HG02610 (cell line): ENCODE data around the gene CLCN5.

Experiments used
- ATAC-seq: cut with Tn5 transposase; IDR thresholded peaks from one replicate; pipeline ENCODE4 v1.9.1; 2021; ENCODE audit warnings: mild to moderate bottlenecking, moderate library complexity; ENCODE audit not compliant: unreplicated experiment

CLCN5 gene

GRCh38 chrX:49922291-49923241 is at the start of gene CLCN5:
Gene CLCN5, plus strand, starts transcription at chrX:49922596. Its CDS starts 2,703 bp downstream, at chrX:49925299.
- peak; percentile 95 for ATAC-seq

- no peak for ATAC-seq
Observed at GRCh38 chrX:49876750-49877149, 45.6 kb upstream of the CLCN5 start.

DNA sequence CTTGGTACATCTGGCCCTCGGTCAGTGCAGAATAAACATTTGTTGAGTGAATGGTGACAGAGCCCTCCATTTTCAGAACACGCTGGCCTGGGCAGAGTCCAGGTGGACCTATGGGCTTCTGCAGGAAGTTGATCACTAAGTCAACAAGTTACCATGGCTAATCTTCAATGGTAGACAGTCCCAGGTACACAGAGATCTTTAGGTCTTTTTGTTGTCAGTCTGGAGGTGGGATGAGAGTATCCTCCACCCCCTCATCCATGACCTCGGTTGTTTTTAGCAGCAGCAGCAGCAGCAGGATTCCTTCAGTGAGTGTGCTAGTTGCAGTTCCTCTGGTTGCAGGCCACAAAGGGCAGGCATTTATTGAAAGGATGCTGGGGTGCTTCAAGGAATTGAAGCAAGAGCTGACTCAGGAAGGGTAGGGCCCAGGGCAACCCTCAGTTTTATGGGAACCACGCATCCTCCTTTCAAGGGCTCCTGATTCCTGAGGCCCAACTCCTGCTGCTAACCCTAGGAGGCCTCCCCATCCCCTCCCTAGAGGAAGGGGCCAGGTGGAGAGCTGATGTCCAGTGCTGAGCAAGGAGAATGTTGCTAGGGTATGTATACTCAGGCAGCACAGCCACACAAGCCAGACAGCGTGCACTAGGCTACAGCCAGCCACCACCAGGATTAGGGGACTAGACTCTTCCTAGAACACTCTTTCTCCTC is 44.8 kb upstream of the CLCN5 start:
- no peak for ATAC-seq

GRCh38 chrX:49878128-49878833 is 44.1 kb upstream of the CLCN5 start:
- no peak for ATAC-seq

GRCh38 chrX:49878834-49879655 is 43.4 kb upstream of the CLCN5 start, which contains the start of gene USP27X:
Gene USP27X, plus strand, starts transcription at chrX:49879484. Its CDS starts 824 bp downstream, at chrX:49880308.
- ATAC-seq: peak; percentile 96

GRCh38 chrX:49879656-49880277 is 42.6 kb upstream of the CLCN5 start:
- peak; percentile 2 for ATAC-seq

DNA sequence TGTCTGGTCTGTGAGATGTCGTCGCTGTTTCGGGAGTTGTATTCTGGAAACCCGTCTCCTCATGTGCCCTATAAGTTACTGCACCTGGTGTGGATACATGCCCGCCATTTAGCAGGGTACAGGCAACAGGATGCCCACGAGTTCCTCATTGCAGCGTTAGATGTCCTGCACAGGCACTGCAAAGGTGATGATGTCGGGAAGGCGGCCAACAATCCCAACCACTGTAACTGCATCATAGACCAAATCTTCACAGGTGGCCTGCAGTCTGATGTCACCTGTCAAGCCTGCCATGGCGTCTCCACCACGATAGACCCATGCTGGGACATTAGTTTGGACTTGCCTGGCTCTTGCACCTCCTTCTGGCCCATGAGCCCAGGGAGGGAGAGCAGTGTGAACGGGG is 41.7 kb upstream of the CLCN5 start:
- no peak for ATAC-seq

DNA sequence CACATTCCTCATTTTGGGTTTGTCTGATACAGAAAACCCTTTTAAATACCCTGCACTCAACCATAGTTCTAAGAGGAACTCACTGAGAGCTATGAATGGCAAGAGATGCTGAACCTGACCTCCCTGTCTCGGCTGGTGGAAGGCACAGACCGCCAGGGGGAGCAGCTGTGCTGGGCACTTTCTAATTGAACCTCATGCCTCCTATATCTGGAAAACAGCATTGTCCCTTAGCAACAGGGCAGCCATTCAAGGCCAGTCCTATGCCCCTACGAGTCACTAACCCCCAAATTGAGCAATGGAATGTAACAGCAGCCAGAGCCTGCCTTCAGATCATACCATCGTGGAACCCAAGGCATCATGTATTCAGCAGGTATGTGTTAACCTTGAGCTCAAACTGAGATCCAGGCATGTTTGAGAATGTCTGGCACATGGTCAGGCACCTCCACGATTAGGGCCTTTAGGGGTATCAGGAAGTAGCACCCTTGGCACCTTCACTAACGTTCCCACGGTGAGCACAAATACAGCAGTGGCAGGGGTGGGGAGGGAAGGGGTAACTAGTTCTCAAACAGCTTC is 38.0 kb upstream of the CLCN5 start:
- peak; percentile 42 for ATAC-seq

GRCh38 chrX:49892542-49892941 is 29.9 kb upstream of the CLCN5 start:
- ATAC-seq: no peak

DNA sequence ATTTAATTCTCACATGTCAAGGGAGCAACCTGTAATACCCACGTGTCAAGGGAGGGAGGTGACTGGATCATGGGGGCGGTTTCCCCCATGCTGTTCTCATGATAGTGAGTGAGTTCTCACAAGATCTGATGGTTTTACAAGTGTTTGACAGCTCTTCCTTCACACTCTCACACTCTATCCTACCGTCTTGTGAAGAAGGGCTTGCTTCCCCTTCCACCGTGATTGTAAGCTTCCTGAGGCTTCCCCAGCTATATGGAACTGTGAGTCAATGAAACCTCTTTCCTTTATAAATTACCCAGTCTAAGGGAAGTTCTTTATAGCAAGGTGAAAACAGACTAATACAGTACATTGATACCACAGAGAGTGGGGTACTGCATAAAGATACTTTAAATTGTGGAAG is 25.4 kb upstream of the CLCN5 start:
- ATAC-seq: no peak

DNA sequence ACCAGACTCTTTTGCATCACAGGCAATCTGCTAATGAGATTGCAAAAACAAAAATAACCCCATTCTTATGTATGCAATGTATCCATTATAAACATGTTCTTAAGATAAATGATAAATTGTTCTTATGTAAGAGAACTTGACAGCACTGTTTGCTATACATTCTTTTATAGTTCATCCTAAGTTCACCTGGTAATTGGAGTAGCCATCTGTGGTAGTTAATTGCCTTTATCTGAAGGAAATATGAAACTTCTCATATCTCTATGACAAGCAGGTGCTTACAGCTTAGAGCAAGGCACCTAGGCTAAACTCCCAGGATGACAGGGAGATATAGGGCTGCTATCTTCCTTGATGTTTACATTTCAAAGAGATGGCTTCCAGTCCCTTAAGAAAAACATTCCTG is 21.3 kb upstream of the CLCN5 start:
- ATAC-seq: no peak

- peak; percentile 55 for ATAC-seq
Observed at GRCh38 chrX:49910344-49910743, 12.1 kb upstream of the CLCN5 start.

DNA sequence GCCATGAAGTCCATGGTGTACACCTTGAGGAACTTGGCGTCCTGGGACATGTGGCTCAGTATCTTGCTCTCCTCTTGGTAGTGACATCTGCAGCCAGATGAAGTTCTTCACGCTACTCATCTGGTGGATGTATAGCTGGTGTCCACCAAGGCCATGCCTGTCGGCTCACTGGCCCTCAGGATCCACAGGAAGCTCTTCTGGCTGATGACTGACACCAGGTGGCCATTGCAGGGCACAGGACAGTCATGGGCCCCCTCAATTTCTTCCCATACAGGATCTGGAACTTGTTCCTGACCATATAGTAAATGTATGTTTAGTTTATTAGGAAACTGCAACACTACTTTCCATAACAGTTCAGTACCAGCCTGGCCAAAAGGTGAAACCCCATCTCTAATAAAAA is 10.3 kb upstream of the CLCN5 start:
- ATAC-seq: no peak

GRCh38 chrX:49912861-49913260 is 9.5 kb upstream of the CLCN5 start:
- ATAC-seq: no peak

DNA sequence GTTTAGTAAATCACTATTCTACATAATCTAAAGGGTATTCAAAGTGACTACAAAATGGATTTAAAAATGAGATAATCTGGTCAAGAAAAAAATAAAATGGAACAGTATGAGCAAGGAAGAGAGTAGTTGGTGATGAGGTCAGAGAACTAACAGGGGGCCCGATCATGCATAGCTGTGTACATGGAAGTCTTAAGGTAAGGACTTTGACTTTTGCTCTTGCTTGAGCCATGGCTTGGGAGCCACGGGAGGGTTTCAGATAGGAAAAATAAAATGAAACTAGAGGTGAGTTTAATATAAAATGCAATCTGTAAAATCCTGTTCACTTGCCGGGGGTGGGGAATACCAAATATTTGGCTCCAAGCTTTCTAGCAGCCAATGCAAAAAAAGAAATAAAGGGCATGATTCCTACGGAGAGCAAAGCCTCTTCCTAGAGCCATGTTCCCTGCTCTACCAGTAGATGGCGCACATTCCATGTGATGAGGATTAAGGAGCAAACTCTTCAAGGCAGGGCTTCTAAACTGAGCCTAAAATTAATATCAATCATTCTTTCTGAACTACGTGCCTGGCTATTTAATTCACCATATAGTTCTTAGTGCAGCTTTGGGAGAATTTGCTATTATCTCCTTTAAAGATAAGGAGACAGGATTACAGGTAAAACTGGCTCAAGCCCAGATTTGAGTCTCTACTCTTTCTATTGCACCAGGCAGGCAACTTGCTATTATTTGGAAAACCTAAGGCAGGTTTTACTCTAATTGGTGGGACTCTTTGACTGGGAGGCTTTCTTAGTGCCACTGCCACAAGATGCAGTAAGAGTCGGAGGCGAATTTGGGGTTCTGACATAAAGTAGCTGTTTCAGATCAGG is 6.8 kb upstream of the CLCN5 start:
- peak; percentile 54 for ATAC-seq

GRCh38 chrX:49919617-49920016 is 2.8 kb upstream of the CLCN5 start:
- ATAC-seq: no peak

DNA sequence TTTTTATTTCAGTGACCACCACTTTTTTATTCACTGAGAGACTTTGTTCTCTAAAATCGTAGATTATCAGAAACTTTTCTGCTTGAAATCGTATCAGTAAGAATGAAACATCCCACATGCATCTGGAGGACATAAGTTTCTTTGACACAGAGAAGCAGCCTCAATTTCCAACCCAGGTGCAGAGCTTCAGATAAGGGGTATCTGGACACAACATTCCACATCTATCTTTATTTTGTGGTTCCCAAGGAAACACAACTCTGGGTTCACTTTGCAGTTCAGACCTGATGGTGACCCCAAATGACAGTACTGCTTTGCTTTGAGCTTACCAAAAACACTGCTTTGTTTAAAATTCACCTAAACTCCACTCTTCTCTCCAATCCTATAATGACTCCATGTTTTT is 1.3 kb upstream of the CLCN5 start:
- no peak for ATAC-seq

DNA sequence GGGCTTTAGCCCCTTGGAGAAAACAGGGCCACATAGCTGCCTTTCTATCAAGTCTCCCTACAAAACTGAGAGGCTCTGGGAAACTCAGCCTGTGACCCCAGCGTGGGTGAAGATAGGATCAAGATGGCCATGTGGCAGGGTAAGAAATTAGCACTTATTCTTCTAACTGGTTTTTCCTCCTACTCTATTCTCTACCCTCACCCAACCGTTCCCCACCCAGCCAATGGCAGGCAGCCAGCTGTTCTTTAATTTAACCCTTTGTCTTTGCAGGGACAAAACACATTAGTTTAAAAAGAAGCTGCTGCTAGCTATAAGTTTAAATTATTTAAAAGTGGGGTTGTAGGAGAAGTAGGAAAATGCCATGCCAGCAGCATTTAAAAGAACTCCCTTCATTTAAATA is 2.8 kb downstream of the CLCN5 start:
- ATAC-seq: no peak

DNA sequence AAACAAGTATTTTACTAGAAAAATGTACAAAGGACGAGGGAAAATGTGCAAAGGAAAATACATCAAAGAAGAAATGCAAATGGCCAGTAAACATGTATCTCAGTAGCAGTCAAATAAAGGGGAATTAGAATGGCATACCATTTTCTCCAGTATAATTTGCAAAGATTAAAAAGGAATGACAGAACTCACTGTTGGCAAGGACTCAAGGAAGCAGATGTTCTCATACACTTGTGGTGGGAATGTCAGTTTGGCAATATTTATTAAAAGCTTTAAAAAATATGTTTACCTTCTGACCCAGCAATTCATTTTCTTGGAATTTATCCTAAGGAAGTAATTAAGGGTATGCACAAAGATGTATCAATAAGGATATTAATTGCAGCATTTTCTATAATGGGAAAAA is 7.6 kb downstream of the CLCN5 start:
- ATAC-seq: no peak
